ENCODE measurements around the gene FGD6.

- TF ChIP-seq CTCF (IDR thresholded peaks at IDR 0.05), result no peak
- no peak for TF ChIP-seq POLR2A (IDR thresholded peaks at IDR 0.05)
These were observed 41.5 kb upstream of the FGD6 start for GRCh38 chr12:95258803-95259202.

Measured in testis (tissue), 2 donors.